ENCODE data around the gene KIF22.
"Not testable (repeated sequence)": the region's sequence is repeated elsewhere in the genome, so short reads cannot be mapped to it uniquely, and the experiment has no call there.

KIF22 gene

DNA sequence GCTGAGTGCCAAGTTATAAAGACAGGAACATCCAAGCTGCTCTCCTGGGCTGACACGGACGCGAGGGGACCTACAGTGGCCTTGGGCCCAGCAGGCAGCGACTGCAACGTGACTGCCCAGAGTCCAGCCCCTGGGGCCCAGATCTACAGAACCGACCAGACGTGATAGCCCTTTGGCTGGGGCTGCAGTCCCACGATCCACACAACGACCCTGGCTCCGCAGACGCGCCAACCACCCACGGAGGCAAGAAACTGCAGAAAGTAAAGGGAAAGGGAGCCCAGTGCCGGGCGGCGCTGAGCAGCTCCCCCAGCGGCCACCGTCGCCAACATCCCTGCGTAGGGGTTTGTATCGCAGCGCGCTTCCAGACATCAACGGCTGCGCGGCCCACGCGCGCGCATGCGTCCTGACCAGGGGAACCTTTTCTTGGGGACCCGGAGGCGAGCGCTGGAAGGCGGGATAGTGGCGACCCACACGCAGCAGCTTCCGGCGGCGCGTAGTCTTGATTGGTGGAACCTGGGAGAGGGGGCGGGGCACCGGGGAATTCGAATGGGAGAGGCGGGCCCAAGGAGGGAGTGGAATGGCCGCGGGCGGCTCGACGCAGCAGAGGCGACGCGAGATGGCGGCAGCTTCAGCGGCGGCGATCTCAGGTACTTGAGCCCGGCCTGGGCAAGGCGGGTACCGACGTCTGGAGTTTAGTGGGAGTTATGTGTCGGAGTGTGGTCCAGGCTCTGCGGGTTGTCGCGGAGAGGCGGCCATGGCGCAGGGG, at the start of gene KIF22:
Gene KIF22 (plus strand): TSS at position 569 of the 766 bp plus-strand sequence. CDS start 9 bp downstream, at position 578.
- DNase-seq: peak; percentile 82

DNA sequence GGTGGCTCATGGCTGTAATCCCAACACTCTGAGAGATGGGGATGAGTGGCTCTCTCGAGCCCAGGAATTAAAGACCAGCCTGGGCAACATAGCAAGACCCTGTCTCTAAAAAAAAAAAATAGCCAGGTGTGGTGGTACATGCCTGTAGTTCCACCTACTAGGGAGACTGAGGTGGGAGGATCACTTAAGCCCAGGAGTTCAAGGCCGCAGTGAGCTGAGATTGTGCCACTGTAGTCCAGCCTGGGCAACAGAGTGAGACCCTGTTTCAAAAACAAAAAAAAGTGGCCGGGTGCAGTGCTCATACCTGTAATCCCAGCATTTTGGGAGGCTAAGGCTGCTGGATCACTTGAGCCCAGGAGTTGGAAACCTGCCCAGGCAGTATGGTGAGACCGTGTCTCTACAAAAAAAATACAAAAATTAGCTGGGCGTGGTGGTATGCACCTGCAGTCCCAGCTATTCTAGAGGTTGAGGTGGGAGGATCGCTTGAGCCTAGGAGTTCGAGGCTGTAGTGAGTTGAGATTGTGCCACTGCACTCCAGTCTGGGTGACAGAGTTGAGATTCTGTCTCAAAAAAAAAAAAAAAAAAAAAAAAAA, 47.8 kb upstream of the KIF22 start:
- DNase-seq: no peak

GRCh38 chr16:29743475-29743826, 47.1 kb upstream of the KIF22 start:
- DNase-seq: no peak

DNA sequence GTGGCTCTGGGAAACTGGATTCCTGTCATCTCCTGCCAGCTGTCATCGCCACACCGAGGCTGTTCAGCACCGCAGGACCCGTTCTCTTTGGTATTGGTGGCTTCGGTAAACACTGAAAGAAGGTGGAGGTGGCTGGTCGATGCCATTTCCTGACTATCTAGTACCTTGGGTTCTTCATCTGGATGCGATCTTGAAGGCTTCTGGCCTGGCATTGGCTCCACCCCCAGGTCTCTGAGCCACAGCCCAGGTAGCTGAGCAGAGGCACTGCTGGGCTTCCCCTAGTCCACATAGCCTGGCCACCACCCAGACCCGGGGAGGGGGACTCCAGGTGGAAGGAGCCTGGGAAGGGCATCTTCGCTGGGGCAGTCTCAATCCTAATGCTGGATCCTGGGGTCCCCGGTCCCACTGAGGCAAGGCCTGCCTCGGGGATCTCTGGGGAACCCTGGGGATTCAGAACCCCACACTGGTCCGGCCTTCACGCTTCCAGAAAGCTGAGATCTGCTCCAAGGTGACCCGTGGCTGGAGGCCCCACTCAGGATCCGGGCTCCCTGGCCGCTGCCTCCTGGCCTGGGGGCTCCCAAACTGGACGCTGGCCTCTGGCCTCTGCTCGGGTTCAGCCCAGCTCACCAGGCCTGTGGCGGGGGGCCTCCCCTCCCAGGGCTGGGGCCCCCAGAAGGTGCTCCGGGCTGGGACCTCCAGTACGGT, 46.6 kb upstream of the KIF22 start:
- no peak for DNase-seq

GRCh38 chr16:29744541-29745101, 45.9 kb upstream of the KIF22 start:
- peak; percentile 11 to 12 for DNase-seq

DNA sequence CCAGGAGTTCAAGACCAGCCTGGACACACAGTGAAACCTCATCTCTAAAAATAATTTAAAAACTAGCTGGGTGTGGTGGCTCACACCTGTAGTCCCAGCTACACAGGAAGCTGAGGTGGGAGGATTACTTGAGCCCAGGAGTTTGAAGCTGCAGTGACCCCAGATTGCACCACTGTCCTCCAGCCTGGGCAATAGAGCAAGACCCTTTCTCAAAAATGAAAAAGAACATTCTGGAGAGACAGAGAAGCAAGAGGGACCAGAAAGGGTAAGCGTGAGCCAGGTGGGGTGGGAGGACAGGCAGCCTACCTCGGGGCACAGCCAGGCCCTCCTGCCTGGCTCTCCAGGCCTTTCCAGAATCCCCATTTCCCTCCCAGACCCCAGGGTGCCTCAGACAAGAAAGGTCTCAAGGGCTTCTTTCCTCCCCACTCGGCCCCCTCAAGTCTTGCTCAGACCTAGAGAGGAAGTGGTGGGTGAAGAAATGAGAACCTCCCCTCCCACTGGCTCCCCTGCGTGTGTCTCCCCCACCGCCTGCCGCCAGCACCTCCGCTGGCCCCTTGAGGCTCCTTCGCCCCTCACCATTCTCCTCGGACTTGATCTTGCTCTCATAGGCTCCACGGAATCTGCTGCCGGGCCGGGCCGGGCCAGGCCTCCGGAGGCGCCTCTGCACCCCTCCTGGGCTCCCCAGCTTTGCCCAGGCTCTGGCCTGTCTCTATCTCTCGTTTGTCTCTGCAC, 45.3 kb upstream of the KIF22 start:
- peak; percentile 45 to 63 for DNase-seq

DNA sequence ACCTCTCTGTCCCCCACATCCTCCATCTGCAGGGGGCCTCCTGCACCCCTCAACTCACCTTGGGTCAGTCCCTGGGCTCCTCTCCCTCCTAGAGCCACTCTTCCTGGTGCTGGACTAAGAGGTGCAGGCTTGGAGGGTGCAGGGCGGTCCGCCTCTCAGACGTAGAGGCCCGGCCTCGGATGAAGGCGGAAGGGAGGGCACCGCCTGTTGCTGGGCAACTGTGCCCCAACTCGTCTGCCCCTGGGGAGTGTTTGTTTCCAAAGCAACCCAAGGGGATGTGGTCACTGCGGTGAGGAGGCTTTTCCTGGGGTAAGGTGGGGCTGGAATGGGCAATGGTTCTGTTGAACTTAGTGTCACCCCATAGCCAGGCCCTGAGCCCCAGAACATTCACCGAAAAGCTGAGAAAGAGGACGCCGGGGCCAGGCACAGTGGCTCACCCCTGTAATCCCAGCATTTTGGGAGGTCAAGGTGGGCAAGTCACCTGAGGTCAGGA, 44.7 kb upstream of the KIF22 start, which contains the start of gene C16orf54:
Gene C16orf54 (minus strand): TSS at position 138 of the 493 bp plus-strand sequence. CDS start 1,039 bp downstream, outside the sequence.
- DNase-seq: peak; percentile 59 to 70

GRCh38 chr16:29746518-29746917, 44.0 kb upstream of the KIF22 start:
- DNase-seq: not testable (repeated sequence)

DNA sequence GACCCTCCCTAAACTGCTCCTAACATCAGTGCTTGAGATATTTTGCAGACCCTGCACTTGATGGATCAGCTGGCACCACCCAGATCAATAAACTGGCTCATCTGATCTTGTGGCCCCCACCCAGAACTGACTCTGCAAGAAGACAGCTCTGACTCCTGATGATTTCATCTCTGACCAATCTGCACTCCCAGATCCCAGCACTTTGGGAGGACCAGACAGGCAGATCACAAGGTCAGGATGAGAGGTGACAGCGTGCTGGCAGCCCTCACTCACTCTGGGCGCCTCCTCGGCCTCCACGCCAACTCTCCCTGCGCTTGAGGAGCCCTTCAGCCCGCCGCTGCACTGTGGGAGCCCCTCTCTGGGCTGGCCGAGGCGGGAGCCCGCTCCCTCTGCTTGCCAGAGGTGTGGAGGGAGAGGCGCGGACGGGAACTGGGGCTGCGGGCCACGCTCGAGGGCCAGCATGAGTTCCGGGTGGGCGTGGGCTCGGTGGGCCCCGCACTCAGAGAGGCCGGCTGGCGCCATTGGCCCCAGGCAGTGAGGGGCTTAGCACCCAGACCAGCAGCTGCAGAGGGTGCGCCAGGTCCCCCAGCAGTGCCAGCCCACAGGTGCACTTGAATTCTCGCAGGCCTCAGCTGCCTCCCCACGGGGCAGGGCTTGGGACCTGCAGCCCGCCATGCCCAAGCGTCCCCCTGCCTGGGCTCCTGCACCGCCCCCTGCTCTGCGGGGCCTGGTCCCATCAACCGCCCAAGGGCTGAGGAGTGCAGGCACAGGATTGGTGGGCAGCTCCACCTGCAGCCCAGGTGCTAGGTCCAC, 42.4 kb upstream of the KIF22 start:
- DNase-seq: no peak

- DNase-seq: not testable (repeated sequence)
These were observed 41.8 kb upstream of the KIF22 start for GRCh38 chr16:29748760-29749149.

- no peak for DNase-seq
These were observed 37.0 kb upstream of the KIF22 start for GRCh38 chr16:29753516-29753915.

DNA sequence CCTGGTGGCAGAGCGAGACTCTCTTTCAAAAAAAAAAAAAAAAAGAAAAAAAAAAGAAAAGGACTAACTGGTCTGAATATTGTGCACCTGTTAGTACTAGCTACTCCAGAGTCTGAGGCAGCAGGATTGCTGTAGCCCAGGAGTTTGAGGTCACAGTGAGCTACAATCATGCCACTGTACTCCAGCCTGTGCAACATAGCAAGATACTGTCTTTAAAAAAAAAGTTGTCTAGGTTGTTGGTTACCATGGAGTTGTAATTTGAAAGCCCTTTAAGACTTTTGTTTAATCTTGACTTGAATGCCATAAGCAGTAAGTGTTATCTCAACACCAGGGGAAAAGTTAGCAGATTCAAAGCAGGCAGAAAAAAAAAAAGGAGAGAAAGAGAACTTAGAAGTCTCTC, 33.9 kb upstream of the KIF22 start:
- no peak for DNase-seq

GRCh38 chr16:29757086-29757485, 33.5 kb upstream of the KIF22 start:
- DNase-seq: not testable (repeated sequence)

GRCh38 chr16:29757950-29758466, 32.5 kb upstream of the KIF22 start:
- DNase-seq: no peak

GRCh38 chr16:29760567-29761279, 29.8 kb upstream of the KIF22 start:
- DNase-seq: no peak

DNA sequence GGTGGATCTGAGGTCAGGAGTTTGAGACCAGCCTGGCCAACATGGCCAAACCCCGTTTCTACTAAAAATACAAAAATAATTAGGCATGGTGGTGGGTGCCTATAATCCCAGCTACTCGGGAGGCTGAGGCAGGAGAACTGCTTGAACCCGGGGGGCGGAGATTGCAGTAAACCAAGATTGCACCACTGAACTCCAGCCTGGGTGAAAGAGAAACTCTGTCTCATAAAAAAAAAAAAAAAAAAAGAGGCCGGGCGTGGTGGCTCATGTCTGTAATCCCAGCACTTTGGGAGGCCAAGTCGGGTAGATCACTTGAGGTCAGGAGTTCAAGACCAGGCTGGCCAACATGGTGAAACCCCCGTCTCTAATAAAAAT, 29.3 kb upstream of the KIF22 start:
- DNase-seq: not testable (repeated sequence)

DNA sequence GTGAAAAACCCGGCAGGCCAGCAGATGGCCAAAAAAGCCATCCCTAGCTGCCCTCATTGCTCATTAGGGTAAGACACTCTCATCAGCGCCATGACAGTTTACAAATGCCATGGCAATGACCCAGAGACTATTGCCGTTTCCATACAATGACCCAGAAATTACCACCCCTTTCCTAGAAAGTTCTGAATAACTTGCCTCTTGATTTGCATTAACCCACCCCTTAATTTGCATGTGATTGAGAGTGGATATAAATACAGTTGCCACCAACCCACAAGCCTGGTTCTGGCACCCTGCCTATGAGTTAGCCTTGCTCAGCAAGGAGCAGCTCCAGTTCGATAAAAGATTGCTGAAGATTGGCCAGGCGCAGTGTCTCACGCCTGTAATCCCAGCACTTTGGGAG, 28.7 kb upstream of the KIF22 start:
- DNase-seq: no peak

- DNase-seq: no peak
These were observed 27.2 kb upstream of the KIF22 start for GRCh38 chr16:29763326-29763725.

- DNase-seq: no peak
These were observed 25.2 kb upstream of the KIF22 start for GRCh38 chr16:29765167-29766032.

DNA sequence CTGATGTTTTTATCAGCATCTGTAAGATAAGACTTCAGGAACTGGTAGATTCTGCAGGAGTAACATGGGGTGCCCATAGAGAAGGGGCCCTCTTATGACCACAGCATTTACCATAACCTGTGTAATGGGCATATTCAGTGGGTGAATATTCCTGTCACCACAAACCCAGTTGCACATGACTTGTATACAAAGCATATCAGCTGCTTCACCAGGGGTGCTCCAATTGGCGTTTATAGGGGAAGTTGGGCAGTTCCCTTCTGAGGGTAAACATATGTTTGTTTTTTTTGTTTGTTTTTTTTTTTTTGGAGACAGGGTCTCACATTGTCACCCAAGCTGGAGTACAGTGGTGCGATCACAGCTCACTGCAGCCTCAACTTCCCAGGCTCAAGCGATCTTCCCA, 24.0 kb upstream of the KIF22 start:
- no peak for DNase-seq

Measured in Kasumi-1 (cell line).